Measurements from ENCODE around the gene BBS9. TPM values are rescaled to one million over a fixed set of nuclear protein-coding genes. Genes with fewer than 3 reads are reported as not detected.

Gene BBS9
- total and polyA plus RNA-seq, 2 experiments from 2014 or later: 27.2 to 66.1 TPM

DNA sequence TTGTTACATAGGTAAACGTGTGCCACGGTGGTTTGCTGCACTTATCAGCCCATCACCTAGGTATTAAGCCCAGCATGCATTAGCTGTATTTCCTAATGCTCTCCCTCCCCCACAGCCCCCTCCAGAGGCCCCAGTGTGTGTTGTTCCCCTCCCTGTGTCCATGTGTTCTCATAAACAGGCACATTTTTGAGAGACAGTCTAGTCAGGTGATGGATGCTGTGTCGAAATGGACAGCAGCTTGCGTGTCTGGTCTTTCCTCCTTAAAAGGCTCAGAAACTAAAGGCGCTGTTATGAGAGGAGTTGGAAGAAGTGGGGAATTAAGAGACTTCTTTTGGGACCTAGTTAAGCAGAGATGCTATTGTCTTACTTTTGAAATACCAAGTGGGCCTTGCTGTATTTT is 296.0 kb downstream of the BBS9 start (continued):
- TF ChIP-seq, protein P1, sequence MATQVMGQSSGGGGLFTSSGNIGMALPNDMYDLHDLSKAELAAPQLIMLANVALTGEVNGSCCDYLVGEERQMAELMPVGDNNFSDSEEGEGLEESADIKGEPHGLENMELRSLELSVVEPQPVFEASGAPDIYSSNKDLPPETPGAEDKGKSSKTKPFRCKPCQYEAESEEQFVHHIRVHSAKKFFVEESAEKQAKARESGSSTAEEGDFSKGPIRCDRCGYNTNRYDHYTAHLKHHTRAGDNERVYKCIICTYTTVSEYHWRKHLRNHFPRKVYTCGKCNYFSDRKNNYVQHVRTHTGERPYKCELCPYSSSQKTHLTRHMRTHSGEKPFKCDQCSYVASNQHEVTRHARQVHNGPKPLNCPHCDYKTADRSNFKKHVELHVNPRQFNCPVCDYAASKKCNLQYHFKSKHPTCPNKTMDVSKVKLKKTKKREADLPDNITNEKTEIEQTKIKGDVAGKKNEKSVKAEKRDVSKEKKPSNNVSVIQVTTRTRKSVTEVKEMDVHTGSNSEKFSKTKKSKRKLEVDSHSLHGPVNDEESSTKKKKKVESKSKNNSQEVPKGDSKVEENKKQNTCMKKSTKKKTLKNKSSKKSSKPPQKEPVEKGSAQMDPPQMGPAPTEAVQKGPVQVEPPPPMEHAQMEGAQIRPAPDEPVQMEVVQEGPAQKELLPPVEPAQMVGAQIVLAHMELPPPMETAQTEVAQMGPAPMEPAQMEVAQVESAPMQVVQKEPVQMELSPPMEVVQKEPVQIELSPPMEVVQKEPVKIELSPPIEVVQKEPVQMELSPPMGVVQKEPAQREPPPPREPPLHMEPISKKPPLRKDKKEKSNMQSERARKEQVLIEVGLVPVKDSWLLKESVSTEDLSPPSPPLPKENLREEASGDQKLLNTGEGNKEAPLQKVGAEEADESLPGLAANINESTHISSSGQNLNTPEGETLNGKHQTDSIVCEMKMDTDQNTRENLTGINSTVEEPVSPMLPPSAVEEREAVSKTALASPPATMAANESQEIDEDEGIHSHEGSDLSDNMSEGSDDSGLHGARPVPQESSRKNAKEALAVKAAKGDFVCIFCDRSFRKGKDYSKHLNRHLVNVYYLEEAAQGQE (IDR thresholded peaks at IDR 0.05; ENCODE audit: unreplicated experiment): no peak
- no peak for TF ChIP-seq ZNF114 (CRISPR knock-in tag; IDR thresholded peaks at IDR 0.05)
- TF ChIP-seq EZH2phosphoT487 (IDR thresholded peaks at IDR 0.05; ENCODE audit: unreplicated experiment): no peak
- TF ChIP-seq, protein P2, sequence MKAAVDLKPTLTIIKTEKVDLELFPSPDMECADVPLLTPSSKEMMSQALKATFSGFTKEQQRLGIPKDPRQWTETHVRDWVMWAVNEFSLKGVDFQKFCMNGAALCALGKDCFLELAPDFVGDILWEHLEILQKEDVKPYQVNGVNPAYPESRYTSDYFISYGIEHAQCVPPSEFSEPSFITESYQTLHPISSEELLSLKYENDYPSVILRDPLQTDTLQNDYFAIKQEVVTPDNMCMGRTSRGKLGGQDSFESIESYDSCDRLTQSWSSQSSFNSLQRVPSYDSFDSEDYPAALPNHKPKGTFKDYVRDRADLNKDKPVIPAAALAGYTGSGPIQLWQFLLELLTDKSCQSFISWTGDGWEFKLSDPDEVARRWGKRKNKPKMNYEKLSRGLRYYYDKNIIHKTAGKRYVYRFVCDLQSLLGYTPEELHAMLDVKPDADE (IDR thresholded peaks at IDR 0.05): no peak
- TF ChIP-seq JUNB (IDR thresholded peaks at IDR 0.05; ENCODE audit: unreplicated experiment): no peak
- TF ChIP-seq ZNF331 (CRISPR knock-in tag; IDR thresholded peaks at IDR 0.05; ENCODE audit: low read depth): no peak
- TF ChIP-seq, protein P3, sequence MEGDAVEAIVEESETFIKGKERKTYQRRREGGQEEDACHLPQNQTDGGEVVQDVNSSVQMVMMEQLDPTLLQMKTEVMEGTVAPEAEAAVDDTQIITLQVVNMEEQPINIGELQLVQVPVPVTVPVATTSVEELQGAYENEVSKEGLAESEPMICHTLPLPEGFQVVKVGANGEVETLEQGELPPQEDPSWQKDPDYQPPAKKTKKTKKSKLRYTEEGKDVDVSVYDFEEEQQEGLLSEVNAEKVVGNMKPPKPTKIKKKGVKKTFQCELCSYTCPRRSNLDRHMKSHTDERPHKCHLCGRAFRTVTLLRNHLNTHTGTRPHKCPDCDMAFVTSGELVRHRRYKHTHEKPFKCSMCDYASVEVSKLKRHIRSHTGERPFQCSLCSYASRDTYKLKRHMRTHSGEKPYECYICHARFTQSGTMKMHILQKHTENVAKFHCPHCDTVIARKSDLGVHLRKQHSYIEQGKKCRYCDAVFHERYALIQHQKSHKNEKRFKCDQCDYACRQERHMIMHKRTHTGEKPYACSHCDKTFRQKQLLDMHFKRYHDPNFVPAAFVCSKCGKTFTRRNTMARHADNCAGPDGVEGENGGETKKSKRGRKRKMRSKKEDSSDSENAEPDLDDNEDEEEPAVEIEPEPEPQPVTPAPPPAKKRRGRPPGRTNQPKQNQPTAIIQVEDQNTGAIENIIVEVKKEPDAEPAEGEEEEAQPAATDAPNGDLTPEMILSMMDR (conservative IDR thresholded peaks at IDR 0.05; ENCODE audit: low read depth in 2 of 2): no peak
- no peak for TF ChIP-seq NANOG (IDR thresholded peaks at IDR 0.05; ENCODE audit: borderline replicate concordance)
- TF ChIP-seq EZH2 (IDR thresholded peaks at IDR 0.05; ENCODE audit: low read depth, unreplicated experiment): no peak
- no peak for TF ChIP-seq CREB1 (CRISPR knock-in tag; IDR thresholded peaks at IDR 0.05; ENCODE audit: low read depth)
- TF ChIP-seq STAT1 (IDR thresholded peaks at IDR 0.05; ENCODE audit: unreplicated experiment): no peak

DNA sequence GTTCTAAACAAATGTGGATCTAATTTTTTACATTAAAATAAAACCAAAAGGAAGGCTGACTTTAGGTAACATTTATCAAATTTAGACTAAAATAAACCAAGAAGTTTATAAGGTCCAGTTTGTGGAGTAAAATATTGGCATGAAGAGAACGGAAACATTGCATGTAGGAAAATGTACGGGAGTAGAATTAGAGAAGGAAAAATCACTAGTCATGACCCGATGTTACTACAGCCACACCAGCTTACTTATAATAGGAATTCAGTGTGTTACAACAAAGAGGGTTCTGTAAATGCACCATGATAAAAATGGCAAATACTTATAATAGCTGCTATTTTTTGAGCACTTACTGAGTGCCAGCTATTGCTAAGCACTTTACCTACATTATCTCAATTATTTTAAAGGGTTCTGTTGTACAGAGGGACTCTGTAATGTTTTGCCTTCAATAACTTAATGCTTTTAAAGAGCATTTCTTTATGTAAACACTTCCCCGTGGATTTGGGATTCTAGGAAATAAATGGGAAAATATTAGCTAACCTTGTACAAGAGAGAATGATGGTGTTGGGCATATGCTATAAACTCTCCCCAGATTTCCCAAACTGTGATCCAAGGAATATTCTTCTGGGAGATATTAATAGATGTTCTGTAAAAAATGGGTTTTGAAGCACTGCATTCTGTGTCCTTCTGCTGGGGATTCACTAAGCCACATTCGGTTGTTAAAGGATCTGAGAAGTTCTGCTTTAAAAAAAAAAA is 296.7 kb downstream of the BBS9 start:
- DNase-seq (ENCODE audit: low spot score): no peak
- H2AFZ ChIP-seq: no peak overlapping the region
- H4K20me1 ChIP-seq (replicated peaks; ENCODE audit: insufficient read depth): no peaks in the 10 kb centered on the region
- no peaks in the 10 kb centered on the region for H3K27me3 Mint-ChIP-seq (ENCODE audit: insufficient read depth, low read depth, poor library complexity)
- no peak overlapping the region for H3K4me2 ChIP-seq
- H3K36me3 Mint-ChIP-seq (ENCODE audit: low read depth): no peaks in the 10 kb centered on the region
- H3K9me3 Mint-ChIP-seq: no peaks in the 10 kb centered on the region
- no peaks in the 10 kb centered on the region for H3F3A ChIP-seq (replicated peaks; ENCODE audit: low read depth)
- H3K4me3 ChIP-seq: no peak overlapping the region
- H3K36me3 ChIP-seq (ENCODE audit: insufficient read depth): no peaks in the 10 kb centered on the region
- no peaks in the 10 kb centered on the region for H3K79me2 ChIP-seq (replicated peaks; ENCODE audit: insufficient read depth)
- H3K27ac Mint-ChIP-seq: no peak overlapping the region
- peaks cover 6% of the 10 kb centered on the region; the same call in 1 of the 3 replicates for H3K4me1 Mint-ChIP-seq
- no peaks in the 10 kb centered on the region for H3K9me2 ChIP-seq (ENCODE audit: insufficient read depth)
- no peaks in the 10 kb centered on the region for H3K4me1 ChIP-seq (ENCODE audit: insufficient read depth)
- no peak overlapping the region for H3K4me3 Mint-ChIP-seq
- no peak overlapping the region for H3K27ac ChIP-seq (ENCODE audit: low read depth)
- ATAC-seq: no peak
- no peaks in the 10 kb centered on the region for H3K27me3 ChIP-seq (ENCODE audit: insufficient read depth)
- TF ChIP-seq, protein P3 (conservative IDR thresholded peaks at IDR 0.05; ENCODE audit: low read depth in 2 of 2): no peak
- no peak for TF ChIP-seq JUNB (IDR thresholded peaks at IDR 0.05; ENCODE audit: unreplicated experiment)
- no peak for TF ChIP-seq ZNF331 (CRISPR knock-in tag; IDR thresholded peaks at IDR 0.05; ENCODE audit: low read depth)
- no peak for TF ChIP-seq NANOG (IDR thresholded peaks at IDR 0.05; ENCODE audit: borderline replicate concordance)
- TF ChIP-seq EZH2 (IDR thresholded peaks at IDR 0.05; ENCODE audit: low read depth, unreplicated experiment): no peak
- TF ChIP-seq EZH2phosphoT487 (IDR thresholded peaks at IDR 0.05; ENCODE audit: unreplicated experiment): no peak
- TF ChIP-seq, protein P1 (IDR thresholded peaks at IDR 0.05; ENCODE audit: unreplicated experiment): no peak
- TF ChIP-seq CREB1 (CRISPR knock-in tag; IDR thresholded peaks at IDR 0.05; ENCODE audit: low read depth): no peak

Measured in GM23338 (cell line).